ENCODE data around the gene EIF3B.
"Not testable (repeated sequence)": the region's sequence is repeated elsewhere in the genome, so short reads cannot be mapped to it uniquely, and the experiment has no call there.

EIF3B gene

GRCh38 chr7:2411049-2411448, 56.4 kb downstream of the EIF3B start:
- Mint-ChIP-seq H3K27ac (no peak overlapping the region), H3K36me3 (peaks cover 0 to 13% of the 10 kb centered on the region in 2 donors), H3K27me3 (no peaks in the 10 kb centered on the region), H3K4me3 (no peak overlapping the region), H3K4me1 (peaks cover 33 to 70% of the 10 kb centered on the region in 2 donors), H3K9me3 (peaks cover 0 to 4% of the 10 kb centered on the region in 2 donors)
- ATAC-seq (replicated peaks) = no peak
- DNase-seq = no peak

DNA sequence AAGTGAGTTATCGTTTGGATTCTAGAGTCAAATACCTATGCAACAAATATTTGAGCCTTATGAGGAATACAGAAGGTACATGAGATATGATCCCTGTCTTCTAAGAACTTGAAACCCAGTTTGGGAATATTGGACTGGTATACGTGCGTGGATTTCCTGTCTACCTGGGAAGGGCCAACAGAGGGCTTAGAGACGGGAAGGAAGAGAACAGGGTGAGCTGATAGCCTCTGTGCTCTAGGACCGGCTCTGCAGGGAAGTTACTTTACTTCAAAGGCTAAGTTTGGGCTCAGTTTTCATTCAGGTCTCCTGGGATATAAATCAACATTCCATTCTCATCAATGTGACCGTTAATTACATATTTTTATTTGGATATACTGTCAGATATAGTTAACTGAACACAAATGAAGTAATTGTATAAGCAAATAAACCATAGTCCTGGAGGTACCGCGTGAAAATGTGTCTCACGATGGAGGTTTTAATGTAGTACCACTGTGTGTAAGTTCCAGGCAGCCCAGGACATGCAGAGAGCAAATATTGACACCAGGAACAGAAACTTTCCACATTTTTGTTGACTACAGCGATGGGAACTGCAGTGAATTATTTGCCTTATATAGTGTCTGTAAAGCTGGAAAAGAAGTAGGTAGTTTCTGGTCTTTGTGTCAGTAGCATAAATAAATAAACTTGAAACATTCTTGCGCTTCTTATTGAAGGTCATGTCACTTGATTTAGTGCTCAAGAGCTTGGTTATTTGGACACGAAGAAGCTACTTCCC, 57.4 kb downstream of the EIF3B start:
- Mint-ChIP-seq H3K9me3 (peaks cover 0 to 1% of the 10 kb centered on the region in 2 donors), H3K4me1 (peaks cover 33 to 68% of the 10 kb centered on the region in 2 donors)

GRCh38 chr7:2412587-2413201, 58.1 kb downstream of the EIF3B start:
- Mint-ChIP-seq H3K9me3 (no peaks in the 10 kb centered on the region), H3K36me3 (peaks cover 0 to 13% of the 10 kb centered on the region in 2 donors), H3K27ac (no peak overlapping the region), H3K4me3 (no peak overlapping the region), H3K4me1 (peaks cover 32 to 65% of the 10 kb centered on the region in 2 donors), H3K27me3 (no peaks in the 10 kb centered on the region)
- ATAC-seq (replicated peaks) (no peak), DNase-seq (no peak)

More for the DNA sequence above, 57.4 kb downstream of the EIF3B start:
- DNase-seq (no peak), ATAC-seq (replicated peaks) (no peak)
- Mint-ChIP-seq H3K4me3 (no peak overlapping the region), H3K36me3 (peaks cover 0 to 15% of the 10 kb centered on the region in 2 donors), H3K27ac (no peak overlapping the region), H3K27me3 (no peaks in the 10 kb centered on the region)

- H3K4me1 Mint-ChIP-seq = peaks cover 11 to 44% of the 10 kb centered on the region in 2 donors
- H3K9me3 Mint-ChIP-seq = no peaks in the 10 kb centered on the region
- no peak overlapping the region for H3K4me3 Mint-ChIP-seq
- no peak overlapping the region for H3K27ac Mint-ChIP-seq
- peaks cover 0 to 8% of the 10 kb centered on the region in 2 donors for H3K36me3 Mint-ChIP-seq
- no peak for DNase-seq
- no peaks in the 10 kb centered on the region for H3K27me3 Mint-ChIP-seq
- ATAC-seq (replicated peaks) = no peak
Measured at GRCh38 chr7:2416063-2416462, 61.4 kb downstream of the EIF3B start.

GRCh38 chr7:2416650-2417049, 62.0 kb downstream of the EIF3B start:
- no peak overlapping the region for H3K27ac Mint-ChIP-seq
- no peaks in the 10 kb centered on the region for H3K9me3 Mint-ChIP-seq
- ATAC-seq (replicated peaks) = no peak
- H3K4me3 Mint-ChIP-seq = no peak overlapping the region
- H3K4me1 Mint-ChIP-seq = peaks cover 11 to 44% of the 10 kb centered on the region in 2 donors
- no peak for DNase-seq
- H3K27me3 Mint-ChIP-seq = no peaks in the 10 kb centered on the region
- H3K36me3 Mint-ChIP-seq = peaks cover 0 to 8% of the 10 kb centered on the region in 2 donors

- H3K4me3 Mint-ChIP-seq; H3K27me3 Mint-ChIP-seq; DNase-seq; H3K27ac Mint-ChIP-seq; ATAC-seq (replicated peaks); H3K9me3 Mint-ChIP-seq: not testable (repeated sequence)
- H3K4me1 Mint-ChIP-seq = peaks cover 14 to 49% of the 10 kb centered on the region in 2 donors
- H3K36me3 Mint-ChIP-seq = peaks cover 1 to 11% of the 10 kb centered on the region in 2 donors
Measured at GRCh38 chr7:2417178-2417577, 62.6 kb downstream of the EIF3B start.

GRCh38 chr7:2417981-2418481, 63.4 kb downstream of the EIF3B start:
- no peak overlapping the region for H3K4me3 Mint-ChIP-seq
- DNase-seq = no peak
- no peak overlapping the region for H3K27ac Mint-ChIP-seq
- no peaks in the 10 kb centered on the region for H3K9me3 Mint-ChIP-seq
- peaks cover 1 to 11% of the 10 kb centered on the region in 2 donors for H3K36me3 Mint-ChIP-seq
- no peaks in the 10 kb centered on the region for H3K27me3 Mint-ChIP-seq
- ATAC-seq (replicated peaks) = no peak
- peaks cover 13 to 42% of the 10 kb centered on the region in 2 donors for H3K4me1 Mint-ChIP-seq

- DNase-seq = no peak
- Mint-ChIP-seq H3K36me3 (peaks cover 3 to 8% of the 10 kb centered on the region in 2 donors), H3K4me1 (peaks cover 13 to 27% of the 10 kb centered on the region in 2 donors), H3K27ac (no peak overlapping the region), H3K9me3 (no peaks in the 10 kb centered on the region), H3K27me3 (no peaks in the 10 kb centered on the region), H3K4me3 (no peak overlapping the region)
- peak; percentile 46 to 55 for ATAC-seq (replicated peaks)
Measured at GRCh38 chr7:2420216-2420933, 65.7 kb downstream of the EIF3B start.

DNA sequence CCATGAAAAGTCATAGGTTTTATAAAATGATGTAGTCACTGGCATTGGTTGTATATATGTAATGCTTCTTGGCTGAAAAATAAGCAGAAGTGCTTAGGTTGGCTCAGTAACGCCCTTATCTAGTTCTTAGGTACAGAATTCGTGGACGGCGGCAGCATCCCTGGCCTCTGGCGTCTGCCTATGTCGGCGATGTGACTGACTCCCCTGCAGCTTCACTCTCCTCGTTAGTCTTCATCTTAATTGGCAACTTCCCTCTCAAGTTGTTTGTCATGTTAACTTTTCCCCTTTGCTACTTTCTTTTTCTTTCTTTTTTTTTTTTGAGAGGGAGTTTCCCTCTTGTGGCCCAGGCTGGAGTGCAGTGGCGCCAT, 67.3 kb downstream of the EIF3B start:
- ATAC-seq (replicated peaks) (no peak), DNase-seq (no peak)
- Mint-ChIP-seq H3K4me1 (peaks cover 5 to 26% of the 10 kb centered on the region in 2 donors), H3K27ac (no peak overlapping the region), H3K9me3 (no peaks in the 10 kb centered on the region), H3K27me3 (no peaks in the 10 kb centered on the region), H3K36me3 (peaks cover 3% of the 10 kb centered on the region in 2 donors), H3K4me3 (no peak overlapping the region)

- no peaks in the 10 kb centered on the region for H3K27me3 Mint-ChIP-seq
- H3K9me3 Mint-ChIP-seq = peaks cover 0 to under 1% of the 10 kb centered on the region in 2 donors
- H3K27ac Mint-ChIP-seq = no peak overlapping the region
- no peak for DNase-seq
- no peak for ATAC-seq (replicated peaks)
- peaks cover 5% of the 10 kb centered on the region in 2 donors for H3K36me3 Mint-ChIP-seq
- H3K4me3 Mint-ChIP-seq = no peak overlapping the region
- peaks cover 7 to 18% of the 10 kb centered on the region in 2 donors for H3K4me1 Mint-ChIP-seq
Measured at GRCh38 chr7:2425749-2426148, 71.1 kb downstream of the EIF3B start.
